ENCODE data around the gene KIF26B.

Gene KIF26B

DNA sequence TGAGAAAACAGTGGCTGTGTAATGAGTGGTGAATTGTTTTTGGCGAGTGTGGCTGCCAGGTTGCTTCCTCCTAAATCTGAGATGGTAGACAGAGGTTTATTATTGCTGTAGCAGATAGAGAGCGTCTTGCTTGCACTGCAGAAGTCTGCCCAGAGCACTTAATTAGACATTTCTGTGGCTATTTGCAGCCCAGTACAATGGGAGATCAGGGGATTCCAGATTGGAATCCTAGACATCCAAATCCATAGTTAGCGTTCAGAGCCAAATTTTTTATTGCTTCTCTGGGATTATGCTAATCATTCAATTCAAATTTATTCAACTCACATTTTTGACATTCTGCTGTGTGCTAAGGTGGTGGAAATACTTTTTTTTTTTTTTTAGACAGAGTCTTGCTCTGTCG is 30.0 kb downstream of the KIF26B start:
- no peaks in the 10 kb centered on the region for H3K9me3 ChIP-seq (ENCODE audit: insufficient read depth, low read depth, low read length)
- H3K27me3 ChIP-seq (ENCODE audit: insufficient read depth, low read length, poor library complexity, severe bottlenecking): no peaks in the 10 kb centered on the region
- no peaks in the 10 kb centered on the region for H3K9me2 ChIP-seq (replicated peaks; ENCODE audit: low read depth, low read length)
- H3K36me3 ChIP-seq (ENCODE audit: insufficient read depth, low read length): no peaks in the 10 kb centered on the region
- TF ChIP-seq, protein P1, sequence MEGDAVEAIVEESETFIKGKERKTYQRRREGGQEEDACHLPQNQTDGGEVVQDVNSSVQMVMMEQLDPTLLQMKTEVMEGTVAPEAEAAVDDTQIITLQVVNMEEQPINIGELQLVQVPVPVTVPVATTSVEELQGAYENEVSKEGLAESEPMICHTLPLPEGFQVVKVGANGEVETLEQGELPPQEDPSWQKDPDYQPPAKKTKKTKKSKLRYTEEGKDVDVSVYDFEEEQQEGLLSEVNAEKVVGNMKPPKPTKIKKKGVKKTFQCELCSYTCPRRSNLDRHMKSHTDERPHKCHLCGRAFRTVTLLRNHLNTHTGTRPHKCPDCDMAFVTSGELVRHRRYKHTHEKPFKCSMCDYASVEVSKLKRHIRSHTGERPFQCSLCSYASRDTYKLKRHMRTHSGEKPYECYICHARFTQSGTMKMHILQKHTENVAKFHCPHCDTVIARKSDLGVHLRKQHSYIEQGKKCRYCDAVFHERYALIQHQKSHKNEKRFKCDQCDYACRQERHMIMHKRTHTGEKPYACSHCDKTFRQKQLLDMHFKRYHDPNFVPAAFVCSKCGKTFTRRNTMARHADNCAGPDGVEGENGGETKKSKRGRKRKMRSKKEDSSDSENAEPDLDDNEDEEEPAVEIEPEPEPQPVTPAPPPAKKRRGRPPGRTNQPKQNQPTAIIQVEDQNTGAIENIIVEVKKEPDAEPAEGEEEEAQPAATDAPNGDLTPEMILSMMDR (conservative IDR thresholded peaks at IDR 0.05; ENCODE audit: low read length): no peak
- TF ChIP-seq EZH2phosphoT487 (IDR thresholded peaks at IDR 0.05; ENCODE audit: borderline replicate concordance): no peak
- peaks cover 26% of the 10 kb centered on the region for H3K4me1 ChIP-seq (ENCODE audit: insufficient read depth, low read length, poor library complexity, severe bottlenecking)
- no peak overlapping the region for H3K9ac ChIP-seq (ENCODE audit: low read depth, low read length, poor library complexity, severe bottlenecking)
- H3K79me2 ChIP-seq (ENCODE audit: insufficient read depth, low read length): no peaks in the 10 kb centered on the region
- H3F3A ChIP-seq (ENCODE audit: low read depth): no peaks in the 10 kb centered on the region
- no peak overlapping the region for H3K4me2 ChIP-seq (ENCODE audit: low read depth, low read length, poor library complexity, severe bottlenecking)
- H4K20me1 ChIP-seq (ENCODE audit: insufficient read depth, low read length, poor library complexity, severe bottlenecking): no peaks in the 10 kb centered on the region
- no peak overlapping the region for H2AFZ ChIP-seq (ENCODE audit: low read length)
- no peak overlapping the region for H3K4me3 ChIP-seq (ENCODE audit: low read length, poor library complexity, severe bottlenecking)

DNA sequence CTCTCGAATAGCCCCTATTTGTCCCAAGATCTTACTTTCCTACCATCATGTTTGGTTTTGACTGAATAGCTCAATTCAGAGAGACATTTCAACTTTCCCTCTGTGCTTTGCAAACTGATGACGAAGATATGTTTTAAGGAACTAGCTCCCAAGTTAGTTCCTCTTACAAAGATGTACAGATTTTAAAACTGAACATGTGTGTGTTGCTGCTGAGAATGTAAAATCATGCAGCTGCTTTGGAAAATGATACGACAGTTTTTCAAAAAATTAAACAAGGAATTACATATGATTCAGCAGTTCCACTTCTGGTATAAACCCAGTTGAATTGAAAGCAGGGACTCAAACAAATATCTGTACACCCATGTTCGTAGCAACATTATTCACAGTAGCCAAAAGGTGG is 33.6 kb downstream of the KIF26B start:
- Histone ChIP-seq H3K4me1 (ENCODE audit: insufficient read depth, low read length, poor library complexity, severe bottlenecking) (peaks cover 6% of the 10 kb centered on the region), H3K27me3 (ENCODE audit: insufficient read depth, low read length, poor library complexity, severe bottlenecking) (no peaks in the 10 kb centered on the region), H3K4me3 (ENCODE audit: low read length, poor library complexity, severe bottlenecking) (no peak overlapping the region), H3K9me2 (replicated peaks; ENCODE audit: low read depth, low read length) (no peaks in the 10 kb centered on the region), H3K36me3 (ENCODE audit: insufficient read depth, low read length) (no peaks in the 10 kb centered on the region), H3K9ac (ENCODE audit: low read depth, low read length, poor library complexity, severe bottlenecking) (no peak overlapping the region), H3K9me3 (ENCODE audit: insufficient read depth, low read depth, low read length) (no peaks in the 10 kb centered on the region), H3K4me2 (ENCODE audit: low read depth, low read length, poor library complexity, severe bottlenecking) (no peak overlapping the region), H2AFZ (ENCODE audit: low read length) (no peak overlapping the region), H3K79me2 (ENCODE audit: insufficient read depth, low read length) (no peaks in the 10 kb centered on the region), H4K20me1 (ENCODE audit: insufficient read depth, low read length, poor library complexity, severe bottlenecking) (no peaks in the 10 kb centered on the region), H3F3A (ENCODE audit: low read depth) (no peaks in the 10 kb centered on the region)
- TF ChIP-seq, protein P1 (conservative IDR thresholded peaks at IDR 0.05; ENCODE audit: low read length): no peak
- TF ChIP-seq EZH2phosphoT487 (IDR thresholded peaks at IDR 0.05; ENCODE audit: borderline replicate concordance): no peak

DNA sequence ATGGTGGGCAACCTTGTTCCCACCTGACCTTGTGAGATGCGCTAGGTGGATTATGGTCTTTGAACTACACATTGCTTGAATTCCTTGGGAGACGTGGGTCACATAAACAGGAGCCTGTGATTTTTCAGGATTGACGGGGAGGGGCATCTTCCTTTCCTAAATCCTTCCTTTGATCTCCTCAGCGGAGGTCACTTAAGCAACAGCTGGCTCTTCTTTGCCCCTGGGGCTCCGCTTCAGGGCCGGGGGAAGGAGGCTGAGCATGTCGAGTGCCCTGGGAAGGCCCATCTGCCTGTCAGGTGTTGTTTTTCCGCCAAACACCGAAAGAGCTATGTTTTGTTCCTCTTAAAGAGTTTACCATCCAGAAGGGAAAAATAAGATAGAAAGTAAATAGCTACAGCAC is 40.6 kb downstream of the KIF26B start:
- H3K4me1 ChIP-seq (ENCODE audit: insufficient read depth, low read length, poor library complexity, severe bottlenecking): peaks cover 11% of the 10 kb centered on the region
- H3K4me3 ChIP-seq (ENCODE audit: low read length, poor library complexity, severe bottlenecking): no peak overlapping the region
- no peaks in the 10 kb centered on the region for H3K9me3 ChIP-seq (ENCODE audit: insufficient read depth, low read depth, low read length)
- H3K9me2 ChIP-seq (replicated peaks; ENCODE audit: low read depth, low read length): no peaks in the 10 kb centered on the region
- H3K9ac ChIP-seq (ENCODE audit: low read depth, low read length, poor library complexity, severe bottlenecking): no peak overlapping the region
- H3K4me2 ChIP-seq (ENCODE audit: low read depth, low read length, poor library complexity, severe bottlenecking): no peak overlapping the region
- no peak for TF ChIP-seq EZH2phosphoT487 (IDR thresholded peaks at IDR 0.05; ENCODE audit: borderline replicate concordance)
- TF ChIP-seq, protein P1 (conservative IDR thresholded peaks at IDR 0.05; ENCODE audit: low read length): no peak
- H3K27me3 ChIP-seq (ENCODE audit: insufficient read depth, low read length, poor library complexity, severe bottlenecking): no peaks in the 10 kb centered on the region
- H3K79me2 ChIP-seq (ENCODE audit: insufficient read depth, low read length): no peaks in the 10 kb centered on the region
- peaks cover under 1% of the 10 kb centered on the region; the same call in 1 of the 2 replicates for H3F3A ChIP-seq (ENCODE audit: low read depth)
- H3K36me3 ChIP-seq (ENCODE audit: insufficient read depth, low read length): no peaks in the 10 kb centered on the region
- H4K20me1 ChIP-seq (ENCODE audit: insufficient read depth, low read length, poor library complexity, severe bottlenecking): no peaks in the 10 kb centered on the region
- H2AFZ ChIP-seq (ENCODE audit: low read length): no peak overlapping the region

All from Loucy (cell line).